HG03558 (cell line): ENCODE data around the gene VPS39.

ENCODE experiments used
- ATAC-seq: cut with Tn5 transposase; IDR thresholded peaks from one replicate; pipeline ENCODE4 v1.9.1; 2021; ENCODE audit warnings: moderate number of reproducible peaks; ENCODE audit not compliant: unreplicated experiment; ENCODE audit errors: extremely low read depth

VPS39 gene

GRCh38 chr15:42134617-42135245 is 73.4 kb downstream of the VPS39 start:
- no peak for ATAC-seq

- no peak for ATAC-seq
Measured at GRCh38 chr15:42133886-42134502, 74.1 kb downstream of the VPS39 start.

GRCh38 chr15:42133356-42133755 is 74.7 kb downstream of the VPS39 start:
- ATAC-seq = no peak

- ATAC-seq = no peak
Measured at GRCh38 chr15:42131826-42132806, 76.0 kb downstream of the VPS39 start.

GRCh38 chr15:42131006-42131405 is 77.1 kb downstream of the VPS39 start:
- no peak for ATAC-seq

- no peak for ATAC-seq
Measured at GRCh38 chr15:42130246-42130986, 77.7 kb downstream of the VPS39 start.

GRCh38 chr15:42129364-42129763 is 78.7 kb downstream of the VPS39 start:
- ATAC-seq = no peak

GRCh38 chr15:42128476-42128875 is 79.6 kb downstream of the VPS39 start:
- no peak for ATAC-seq

- ATAC-seq = no peak
Measured at GRCh38 chr15:42123546-42123945, 84.6 kb downstream of the VPS39 start.

- ATAC-seq = no peak
Measured at GRCh38 chr15:42121682-42122081, 86.4 kb downstream of the VPS39 start.

- no peak for ATAC-seq
Measured at GRCh38 chr15:42121021-42121420, 87.1 kb downstream of the VPS39 start.

GRCh38 chr15:42120285-42120684 is 87.8 kb downstream of the VPS39 start:
- no peak for ATAC-seq

GRCh38 chr15:42119446-42119760 is 88.7 kb downstream of the VPS39 start:
- ATAC-seq = no peak

- ATAC-seq = no peak
Measured at GRCh38 chr15:42118650-42119445, 89.3 kb downstream of the VPS39 start.

GRCh38 chr15:42111924-42112323 is 96.2 kb downstream of the VPS39 start:
- no peak for ATAC-seq

- ATAC-seq = no peak
Measured at GRCh38 chr15:42110367-42110766, 97.7 kb downstream of the VPS39 start.

GRCh38 chr15:42108806-42109205 is 99.3 kb downstream of the VPS39 start:
- ATAC-seq = no peak
